SK-N-SH (cell line): ENCODE results near the gene MEG3. TPM values are rescaled to one million over a fixed set of nuclear protein-coding genes. Genes with fewer than 3 reads are reported as not detected.

Experiments used
- CTCF ChIA-PET: fragments of 300-600, 350-600 bp; formaldehyde crosslinking; extraction: SDS; loops from one replicate; lab custom pipeline; 2021; lab: Yijun Ruan, JAX
- POLR2A ChIA-PET: fragments of 350-600 bp; sonication (Branson Sonifier 250); formaldehyde crosslinking; extraction: SDS; loops from one replicate; lab custom pipeline; 2020; ENCODE audit warnings: antibody characterized with exemption, inconsistent platforms; lab: Yijun Ruan, JAX
- DNase-seq: peaks from one replicate; pipeline ENCODE4 v3.0.0; 2012
- H2AFZ ChIP-seq: fragments of 200-600 bp; sonication (generic); 2 replicates; pipeline ENCODE4 v1.8.1; 2016; ENCODE audit warnings: antibody characterized with exemption, mild to moderate bottlenecking, low read depth
- H3F3A ChIP-seq: fragments of 200-600 bp; sonication (generic); replicated peaks from 2 replicates; pipeline ENCODE3; 2016; ENCODE audit warnings: antibody characterized with exemption, mild to moderate bottlenecking; ENCODE audit not compliant: insufficient read depth
- H3K27ac ChIP-seq, 2 experiments: fragments of 200-500 bp in 1 of 2; fragments of 200-600 bp in 1 of 2; sonication (Bioruptor generic) in 1 of 2; sonication (generic), shearing (Covaris generic) in 1 of 2; 2 replicates each; pipeline versions ENCODE4 v1.5.1 to v1.6.1; 2014 to 2016; ENCODE audit warnings: low read depth in 2 of 2, inconsistent platforms in 1 of 2, low read length in 1 of 2, mild to moderate bottlenecking in 1 of 2, mixed read lengths in 1 of 2
- H3K27me3 ChIP-seq: fragments of 200-600 bp; sonication (generic), shearing (Covaris generic); 2 replicates; pipeline ENCODE4 v1.6.1; 2016; ENCODE audit warnings: mixed run types; ENCODE audit not compliant: insufficient read depth
- H3K36me3 ChIP-seq, 2 experiments: fragments of 200-500 bp in 1 of 2; fragments of 200-600 bp in 1 of 2; sonication (Bioruptor generic) in 1 of 2; sonication (generic) in 1 of 2; replicated peaks in 1 of 2; 2 replicates each; pipeline versions ENCODE3 to v1.5.1; 2014 to 2016; ENCODE audit warnings: low read length in 1 of 2, mild to moderate bottlenecking in 1 of 2; ENCODE audit not compliant: insufficient read depth in 2 of 2, control insufficient read depth in 1 of 2
- H3K4me1 ChIP-seq, 2 experiments: fragments of 200-500 bp in 1 of 2; fragments of 200-600 bp in 1 of 2; sonication (Bioruptor generic) in 1 of 2; sonication (generic), shearing (Covaris generic) in 1 of 2; 2 replicates each; pipeline versions ENCODE4 v1.5.1 to v1.6.1; 2014 to 2016; ENCODE audit warnings: low read depth in 1 of 2, low read length in 1 of 2, mixed run types in 1 of 2; ENCODE audit not compliant: insufficient read depth in 2 of 2, control insufficient read depth in 1 of 2
- H3K4me2 ChIP-seq: fragments of 200-600 bp; sonication (generic), shearing (Covaris generic); 2 replicates; pipeline ENCODE4 v1.6.1; 2017; ENCODE audit warnings: mixed run types
- H3K4me3 ChIP-seq, 2 experiments: fragments of 200-500 bp in 1 of 2; fragments of 200-600 bp in 1 of 2; sonication (Bioruptor generic) in 1 of 2; sonication (generic), shearing (Covaris generic) in 1 of 2; 2 replicates each; pipeline versions ENCODE4 v1.5.1 to v1.8.1; 2014 to 2016; ENCODE audit warnings: low read depth in 2 of 2, inconsistent platforms in 1 of 2, low read length in 1 of 2, mild to moderate bottlenecking in 1 of 2, mixed read lengths in 1 of 2, moderate library complexity in 1 of 2
- H3K79me2 ChIP-seq: fragments of 200-600 bp; sonication (generic); 2 replicates; pipeline ENCODE4 v1.8.1; 2017; ENCODE audit warnings: mild to moderate bottlenecking; ENCODE audit not compliant: insufficient read depth
- H3K9ac ChIP-seq: fragments of 200-600 bp; sonication (generic); 2 replicates; pipeline ENCODE4 v1.6.1; 2017; ENCODE audit warnings: mixed run types
- H3K9me2 ChIP-seq: fragments of 200-600 bp; sonication (generic); 2 replicates; pipeline ENCODE4 v1.6.1; 2017; ENCODE audit warnings: mixed run types
- H3K9me3 ChIP-seq: fragments of 200-600 bp; sonication (generic); 2 replicates; pipeline ENCODE4 v1.6.1; 2017; ENCODE audit warnings: mixed run types, mild to moderate bottlenecking, moderate library complexity
- H4K20me1 ChIP-seq: fragments of 200-600 bp; sonication (generic); 2 replicates; pipeline ENCODE4 v1.6.1; 2017; ENCODE audit warnings: mild to moderate bottlenecking, mixed run types; ENCODE audit not compliant: insufficient read depth
- CHD2 ChIP-seq: fragments of 150-350 bp; IDR thresholded peaks from 2 replicates; pipeline ENCODE4 v1.6.1; 2018; ENCODE audit warnings: low read length; ENCODE audit not compliant: partially characterized antibody
- ELF1 ChIP-seq: IDR thresholded peaks from 2 replicates; pipeline ENCODE4 v1.4.0; 2012
- EP300 ChIP-seq, 2 experiments: IDR thresholded peaks; 2 replicates each; pipeline versions ENCODE4 v1.4.0 to v1.6.1; 2012; ENCODE audit warnings: borderline replicate concordance in 1 of 2, low read depth in 1 of 2, low read length in 1 of 2
- GABPA ChIP-seq: IDR thresholded peaks from 2 replicates; pipeline ENCODE4 v1.4.0; 2012; ENCODE audit warnings: low read depth, mild to moderate bottlenecking
- NFIC ChIP-seq: IDR thresholded peaks from 2 replicates; pipeline ENCODE4 v1.4.0; 2012; ENCODE audit warnings: borderline replicate concordance
- NRF1 ChIP-seq: IDR thresholded peaks from 2 replicates; pipeline ENCODE4 v1.6.1; 2012; ENCODE audit warnings: low read depth, mild to moderate bottlenecking, low read length
- SIN3A ChIP-seq: IDR thresholded peaks from 2 replicates; pipeline ENCODE4 v1.6.1; 2012; ENCODE audit warnings: low read depth, mild to moderate bottlenecking, low read length, moderate library complexity, borderline replicate concordance
- TEAD4 ChIP-seq: IDR thresholded peaks from 2 replicates; pipeline ENCODE4 v1.4.0; 2012; ENCODE audit warnings: mild to moderate bottlenecking, borderline replicate concordance; ENCODE audit not compliant: insufficient read depth
- YY1 ChIP-seq: IDR thresholded peaks from 2 replicates; pipeline ENCODE4 v1.4.0; 2012; ENCODE audit warnings: low read depth, mild to moderate bottlenecking
- WGBS: methylation state at CpG from one replicate; pipeline ENCODE4 v1.1.6; 2017; ENCODE audit warnings: low lambda C conversion rate; 5-methylcytosine and 5-hydroxymethylcytosine counted together
- polyA plus RNA-seq, 3 experiments: library from polyadenylated mRNA; depleted of rRNA; stranded (reverse); fragments of >200 nt; gene quantifications; 2 replicates each; pipeline ENCODE4 v1.2.3, GENCODE V29; 2012
- TF ChIP-seq, protein P1 (sequence below): IDR thresholded peaks from 2 replicates; pipeline ENCODE4 v1.4.0; 2012; ENCODE audit warnings: low read depth, borderline replicate concordance
- TF ChIP-seq, protein P2 (sequence below): fragments of 150-350 bp; IDR thresholded peaks from 2 replicates; pipeline ENCODE4 v1.6.1; 2016; ENCODE audit warnings: mild to moderate bottlenecking, low read depth, low read length
- TF ChIP-seq, protein P3 (sequence below): IDR thresholded peaks from 2 replicates; pipeline ENCODE4 v1.4.0; 2012; ENCODE audit warnings: low read depth

MEG3 gene
- polyA plus RNA-seq, 1 of the 3 experiments (the other 2 are of a cell fraction): not detected

DNA sequence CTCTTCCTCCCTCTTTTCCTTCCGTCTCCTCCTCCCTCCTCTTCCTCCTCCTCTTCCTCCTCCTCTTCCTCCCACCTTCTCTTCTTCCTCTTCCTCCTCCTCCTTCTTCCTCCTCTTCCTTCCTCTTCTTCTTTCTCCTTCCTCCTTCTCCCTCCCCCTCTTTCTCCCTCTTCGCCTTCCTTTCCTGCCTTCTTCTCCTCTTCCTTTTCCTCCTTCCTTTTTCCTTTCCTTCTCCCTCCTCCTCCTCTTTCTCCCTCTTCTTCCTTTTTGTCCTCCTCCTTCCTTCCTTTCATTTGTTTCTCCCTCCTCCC lies 36.0 kb downstream of the MEG3 start (continued):
- TF ChIP-seq YY1 (no peak), TEAD4 (no peak), CHD2 (no peak), NRF1 (no peak), ELF1 (no peak)
- TF ChIP-seq, protein P1, sequence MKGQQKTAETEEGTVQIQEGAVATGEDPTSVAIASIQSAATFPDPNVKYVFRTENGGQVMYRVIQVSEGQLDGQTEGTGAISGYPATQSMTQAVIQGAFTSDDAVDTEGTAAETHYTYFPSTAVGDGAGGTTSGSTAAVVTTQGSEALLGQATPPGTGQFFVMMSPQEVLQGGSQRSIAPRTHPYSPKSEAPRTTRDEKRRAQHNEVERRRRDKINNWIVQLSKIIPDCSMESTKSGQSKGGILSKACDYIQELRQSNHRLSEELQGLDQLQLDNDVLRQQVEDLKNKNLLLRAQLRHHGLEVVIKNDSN: no peak
- TF ChIP-seq, all 33 proteins: peak for 0

DNA sequence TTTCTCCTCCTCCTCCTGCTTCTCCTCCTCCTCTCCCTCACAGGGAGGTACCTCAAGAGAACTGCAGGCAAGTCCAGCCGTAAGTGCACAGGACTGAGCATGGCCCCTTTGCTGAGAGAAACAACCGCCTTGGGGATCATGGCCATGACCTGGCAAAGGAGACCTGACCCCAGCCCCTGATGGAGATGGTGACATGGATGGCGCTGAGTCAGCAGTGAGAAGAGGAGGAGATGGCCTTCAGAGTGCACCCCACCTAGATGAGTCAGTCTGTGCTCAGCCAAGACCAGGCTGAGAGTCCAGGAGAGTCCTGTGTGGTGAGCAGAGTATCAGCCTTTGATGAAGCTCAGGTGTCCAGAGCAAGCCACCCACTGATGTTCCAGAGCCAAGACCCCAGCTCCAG lies 36.4 kb downstream of the MEG3 start:
- Histone ChIP-seq H3K36me3 (no peaks in the 10 kb centered on the region), H3K4me2 (no peak overlapping the region), H3K79me2 (no peaks in the 10 kb centered on the region), H3K4me1 (peaks cover 0 to 5% of the 10 kb centered on the region in 2 experiments; a peak in 2 of 4 replicates), H2AFZ (no peak overlapping the region), H3K4me3 (no peak overlapping the region), H3K9me3 (no peaks in the 10 kb centered on the region), H3F3A (no peaks in the 10 kb centered on the region), H3K27me3 (no peaks in the 10 kb centered on the region), H4K20me1 (no peaks in the 10 kb centered on the region), H3K9ac (no peak overlapping the region), H3K9me2 (no peaks in the 10 kb centered on the region), H3K27ac (no peak overlapping the region)
- POLR2A ChIA-PET: no interaction called here
- TF ChIP-seq YY1 (no peak), NFIC (no peak)
- TF ChIP-seq, protein P2, sequence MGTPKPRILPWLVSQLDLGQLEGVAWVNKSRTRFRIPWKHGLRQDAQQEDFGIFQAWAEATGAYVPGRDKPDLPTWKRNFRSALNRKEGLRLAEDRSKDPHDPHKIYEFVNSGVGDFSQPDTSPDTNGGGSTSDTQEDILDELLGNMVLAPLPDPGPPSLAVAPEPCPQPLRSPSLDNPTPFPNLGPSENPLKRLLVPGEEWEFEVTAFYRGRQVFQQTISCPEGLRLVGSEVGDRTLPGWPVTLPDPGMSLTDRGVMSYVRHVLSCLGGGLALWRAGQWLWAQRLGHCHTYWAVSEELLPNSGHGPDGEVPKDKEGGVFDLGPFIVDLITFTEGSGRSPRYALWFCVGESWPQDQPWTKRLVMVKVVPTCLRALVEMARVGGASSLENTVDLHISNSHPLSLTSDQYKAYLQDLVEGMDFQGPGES: no peak
- no peak for DNase-seq
- 63% methylated on average over 3 of the region's 3 CpGs for WGBS
- CTCF ChIA-PET: no interaction called here

DNA sequence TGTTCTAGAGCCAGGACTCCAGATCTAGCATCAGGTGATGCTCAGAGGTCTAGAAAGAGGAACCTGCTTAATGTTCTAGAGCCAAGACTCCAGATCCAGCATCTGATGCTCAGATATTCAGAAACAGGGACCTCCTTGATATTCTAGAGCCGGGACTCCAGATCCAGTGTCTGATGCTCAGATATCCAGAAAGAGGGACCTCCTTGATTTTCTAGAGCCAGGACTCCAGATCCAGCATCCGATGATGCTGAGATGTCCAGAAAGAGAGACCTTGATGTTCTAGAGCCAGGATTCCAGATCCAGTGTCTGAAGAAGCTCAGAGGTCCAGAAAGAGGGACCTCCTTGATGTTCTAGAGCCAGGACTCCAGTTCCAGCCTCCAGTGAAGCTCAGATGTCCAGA lies 36.9 kb downstream of the MEG3 start:
- TF ChIP-seq SIN3A (no peak), CHD2 (no peak), EP300 (IDR thresholded peaks at IDR 0.05; ENCODE audit: borderline replicate concordance in 1 of 2, low read depth in 1 of 2, low read length in 1 of 2) (no peak), GABPA (no peak)
- TF ChIP-seq, protein P3, sequence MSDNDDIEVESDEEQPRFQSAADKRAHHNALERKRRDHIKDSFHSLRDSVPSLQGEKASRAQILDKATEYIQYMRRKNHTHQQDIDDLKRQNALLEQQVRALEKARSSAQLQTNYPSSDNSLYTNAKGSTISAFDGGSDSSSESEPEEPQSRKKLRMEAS: no peak
- Histone ChIP-seq H3K79me2 (no peaks in the 10 kb centered on the region), H3K9me3 (no peaks in the 10 kb centered on the region), H4K20me1 (no peaks in the 10 kb centered on the region), H3K27ac (no peak overlapping the region), H3K4me3 (no peak overlapping the region), H3K9me2 (no peaks in the 10 kb centered on the region), H3K4me1 (peaks cover 0 to 3% of the 10 kb centered on the region in 2 experiments; a peak in 2 of 4 replicates), H3K27me3 (no peaks in the 10 kb centered on the region), H3K4me2 (no peak overlapping the region), H2AFZ (no peak overlapping the region), H3F3A (no peaks in the 10 kb centered on the region), H3K36me3 (no peaks in the 10 kb centered on the region), H3K9ac (no peak overlapping the region)
- POLR2A ChIA-PET: no interaction called here
- 49% methylated on average over 2 of the region's 2 CpGs for WGBS
- no peak for DNase-seq
- CTCF ChIA-PET: interaction anchor here (1.4 kb wide), 1 partner anchor 9 kb away, joined by 5 read pairs; no protein-coding TSS in a partner anchor
